HepG2 (cell line): ENCODE measurements around the gene FAAP20. TPM values are rescaled to one million over a fixed set of nuclear protein-coding genes. Genes with fewer than 3 reads are reported as not detected.

ENCODE experiments used
- ARHGAP35 ChIP-seq: sonication (generic); formaldehyde crosslinking; IDR thresholded peaks from 2 replicates; pipeline ENCODE4 v1.9.0; 2022; ENCODE audit warnings: mild to moderate bottlenecking, inconsistent platforms, moderate library complexity, missing genetic modification reagents, borderline replicate concordance
- BRD4 ChIP-seq: sonication (generic); formaldehyde crosslinking; IDR thresholded peaks from 2 replicates; pipeline ENCODE4 v1.4.0; 2020; ENCODE audit warnings: missing genetic modification reagents
- HNRNPL ChIP-seq: fragments of 200-400 bp; formaldehyde crosslinking; IDR thresholded peaks from 2 replicates; pipeline ENCODE4 v1.6.1; 2017; ENCODE audit warnings: mild to moderate bottlenecking, low read depth, low read length
- JUND ChIP-seq: sonication (generic); formaldehyde crosslinking; IDR thresholded peaks from 2 replicates; pipeline ENCODE4 v1.8.0; 2022; ENCODE audit warnings: mild to moderate bottlenecking, missing genetic modification reagents
- RBFOX2 ChIP-seq: fragments of 200-400 bp; formaldehyde crosslinking; IDR thresholded peaks from 2 replicates; pipeline ENCODE4 v1.6.1; 2017; ENCODE audit warnings: low read depth, mild to moderate bottlenecking, low read length
- RORA ChIP-seq: sonication (generic); formaldehyde crosslinking; IDR thresholded peaks from 2 replicates; pipeline ENCODE4 v1.5.0; 2020; ENCODE audit warnings: mild to moderate bottlenecking, missing genetic modification reagents, moderate library complexity
- SIN3A ChIP-seq: IDR thresholded peaks from 2 replicates; pipeline ENCODE4 v1.6.1; 2011; ENCODE audit warnings: low read depth, mild to moderate bottlenecking, control low read depth, low read length, borderline replicate concordance
- SKIL ChIP-seq: sonication (generic); formaldehyde crosslinking; IDR thresholded peaks from 2 replicates; pipeline ENCODE4 v1.8.0; 2022; ENCODE audit warnings: missing genetic modification reagents, mild to moderate bottlenecking, moderate library complexity, borderline replicate concordance
- TEF ChIP-seq: sonication (generic); formaldehyde crosslinking; IDR thresholded peaks from 2 replicates; pipeline ENCODE4 v1.5.0; 2020; ENCODE audit warnings: missing genetic modification reagents
- XRCC5 ChIP-seq: fragments of 200-400 bp; formaldehyde crosslinking; optimal IDR thresholded peaks from 2 replicates; pipeline ENCODE3; 2017; ENCODE audit warnings: mild to moderate bottlenecking, low read length
- ZNF18 ChIP-seq: sonication (generic); formaldehyde crosslinking; IDR thresholded peaks from 2 replicates; pipeline ENCODE4 v1.8.0; 2022; ENCODE audit warnings: mild to moderate bottlenecking, missing genetic modification reagents; ENCODE audit not compliant: insufficient replicate concordance
- ZNF3 ChIP-seq: IDR thresholded peaks from 2 replicates; pipeline ENCODE4 v1.7.0; 2017; ENCODE audit warnings: inconsistent platforms
- ZNF333 ChIP-seq: sonication (generic); formaldehyde crosslinking; IDR thresholded peaks from 2 replicates; pipeline ENCODE4 v1.4.0; 2020; ENCODE audit warnings: mild to moderate bottlenecking, missing genetic modification reagents, borderline replicate concordance
- ZNF441 ChIP-seq: sonication (generic); formaldehyde crosslinking; IDR thresholded peaks from 2 replicates; pipeline ENCODE4 v1.7.0; 2021; ENCODE audit warnings: missing genetic modification reagents, borderline replicate concordance
- ZNF510 ChIP-seq: sonication (generic); formaldehyde crosslinking; IDR thresholded peaks from 2 replicates; pipeline ENCODE4 v1.4.0; 2020; ENCODE audit warnings: low read depth, mild to moderate bottlenecking, missing genetic modification reagents
- ZNF547 ChIP-seq: sonication (generic); formaldehyde crosslinking; IDR thresholded peaks from 2 replicates; pipeline ENCODE4 v1.5.1; 2020; ENCODE audit warnings: mild to moderate bottlenecking, missing genetic modification reagents
- ZNF558 ChIP-seq: sonication (generic); formaldehyde crosslinking; IDR thresholded peaks from 2 replicates; pipeline ENCODE4 v1.9.0; 2022; ENCODE audit warnings: mild to moderate bottlenecking, missing genetic modification reagents, borderline replicate concordance
- ZNF709 ChIP-seq: sonication (generic); formaldehyde crosslinking; IDR thresholded peaks from 2 replicates; pipeline ENCODE4 v1.5.0; 2020; ENCODE audit warnings: mild to moderate bottlenecking, missing genetic modification reagents
- ZNF737 ChIP-seq: sonication (generic); formaldehyde crosslinking; IDR thresholded peaks from 2 replicates; pipeline ENCODE4 v1.5.0; 2020; ENCODE audit warnings: missing genetic modification reagents, mild to moderate bottlenecking, borderline replicate concordance
- ZNF775 ChIP-seq: sonication (generic); formaldehyde crosslinking; IDR thresholded peaks from 2 replicates; pipeline ENCODE4 v1.4.0; 2020; ENCODE audit warnings: missing genetic modification reagents, mild to moderate bottlenecking, moderate library complexity, borderline replicate concordance
- ZNF792 ChIP-seq: IDR thresholded peaks from 2 replicates; pipeline ENCODE4 v1.6.1; 2016
- ZZZ3 ChIP-seq: sonication (generic); formaldehyde crosslinking; IDR thresholded peaks from 2 replicates; pipeline ENCODE4 v1.4.0; 2020; ENCODE audit warnings: missing genetic modification reagents, mild to moderate bottlenecking, borderline replicate concordance
- polyA plus RNA-seq, 8 experiments: library from polyadenylated mRNA; depleted of rRNA in 3 of 8; stranded (reverse) in 7 of 8; unstranded in 1 of 8; fragments of >200 nt; fragmentation: Illumina TruSeq in 4 of 8; extraction: Trizol in 4 of 8; gene quantifications; 2 replicates each; pipeline versions ENCODE4 v1.2.1 to v1.2.3, GENCODE V29; 2011 to 2016; ENCODE audit warnings: low read depth in 4 of 8, missing spikeins in 1 of 8, mixed read lengths in 1 of 8; ENCODE audit not compliant: insufficient read depth in 1 of 8
- total RNA-seq, 5 experiments: library from RNA; depleted of rRNA; stranded (reverse); fragments of >200 nt; fragmentation: Illumina TruSeq; extraction: Trizol; gene quantifications; 2 replicates each; pipeline ENCODE4 v1.2.3, GENCODE V29; 2016; ENCODE audit warnings: low read depth in 1 of 5
- TF ChIP-seq, protein P1 (sequence below): sonication (generic); formaldehyde crosslinking; IDR thresholded peaks from 2 replicates; pipeline ENCODE4 v1.4.0; 2020; ENCODE audit warnings: missing genetic modification reagents

The FAAP20 gene
- total and polyA plus RNA-seq, 2 of the 13 experiments (the other 11 are each of a cell fraction or from before 2014, with no cell fraction given): 9.6 to 10.8 TPM

- no peak for TF ChIP-seq ZNF18 (CRISPR knock-in tag)
- no peak for TF ChIP-seq ZZZ3 (CRISPR knock-in tag)
- TF ChIP-seq JUND: no peak
- peak; percentile 52; the same call in 1 of the 2 replicates for TF ChIP-seq ZNF333 (CRISPR knock-in tag)
- TF ChIP-seq XRCC5: no peak
- no peak for TF ChIP-seq ZNF775 (CRISPR knock-in tag)
- peak; percentile 61 for TF ChIP-seq RBFOX2
- 0 out of 2 replicates have a peak, but pooled peaks have one; percentile 32 for TF ChIP-seq ZNF709 (CRISPR knock-in tag)
- TF ChIP-seq TEF (CRISPR knock-in tag): no peak
- TF ChIP-seq, protein P1, sequence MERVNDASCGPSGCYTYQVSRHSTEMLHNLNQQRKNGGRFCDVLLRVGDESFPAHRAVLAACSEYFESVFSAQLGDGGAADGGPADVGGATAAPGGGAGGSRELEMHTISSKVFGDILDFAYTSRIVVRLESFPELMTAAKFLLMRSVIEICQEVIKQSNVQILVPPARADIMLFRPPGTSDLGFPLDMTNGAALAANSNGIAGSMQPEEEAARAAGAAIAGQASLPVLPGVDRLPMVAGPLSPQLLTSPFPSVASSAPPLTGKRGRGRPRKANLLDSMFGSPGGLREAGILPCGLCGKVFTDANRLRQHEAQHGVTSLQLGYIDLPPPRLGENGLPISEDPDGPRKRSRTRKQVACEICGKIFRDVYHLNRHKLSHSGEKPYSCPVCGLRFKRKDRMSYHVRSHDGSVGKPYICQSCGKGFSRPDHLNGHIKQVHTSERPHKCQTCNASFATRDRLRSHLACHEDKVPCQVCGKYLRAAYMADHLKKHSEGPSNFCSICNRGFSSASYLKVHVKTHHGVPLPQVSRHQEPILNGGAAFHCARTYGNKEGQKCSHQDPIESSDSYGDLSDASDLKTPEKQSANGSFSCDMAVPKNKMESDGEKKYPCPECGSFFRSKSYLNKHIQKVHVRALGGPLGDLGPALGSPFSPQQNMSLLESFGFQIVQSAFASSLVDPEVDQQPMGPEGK (CRISPR knock-in tag): 0 out of 2 replicates have a peak, but pooled peaks have one; percentile 4
- TF ChIP-seq ZNF737 (CRISPR knock-in tag): 0 out of 2 replicates have a peak, but pooled peaks have one; percentile 68
- peak; percentile 59; the same call in 1 of the 2 replicates for TF ChIP-seq HNRNPL
- TF ChIP-seq RORA (CRISPR knock-in tag): no peak
- 0 out of 2 replicates have a peak, but pooled peaks have one; percentile 24 for TF ChIP-seq BRD4 (CRISPR knock-in tag)
- TF ChIP-seq SIN3A: peak; percentile 46; the same call in 1 of the 2 replicates
- TF ChIP-seq ZNF792 (CRISPR knock-in tag): peak; percentile 19; the same call in 1 of the 2 replicates
- no peak for TF ChIP-seq ZNF547 (CRISPR knock-in tag)
- TF ChIP-seq SKIL (CRISPR knock-in tag): no peak
- 0 out of 2 replicates have a peak, but pooled peaks have one; percentile 10 for TF ChIP-seq ZNF441 (CRISPR knock-in tag)
- no peak for TF ChIP-seq ZNF3 (CRISPR knock-in tag)
- no peak for TF ChIP-seq ARHGAP35
- no peak for TF ChIP-seq ZNF510
- TF ChIP-seq ZNF558 (CRISPR knock-in tag): 0 out of 2 replicates have a peak, but pooled peaks have one; percentile 20
Observed at GRCh38 chr1:2230781-2231531, 36.4 kb upstream of the FAAP20 start (continued).
